Measurements from ENCODE around the gene WDR75. TPM values are rescaled to one million over a fixed set of nuclear protein-coding genes. Genes with fewer than 3 reads are reported as not detected.

The WDR75 gene
- total and polyA plus RNA-seq, 2 donors from 2014 or later: 15.6 to 28.3 TPM

DNA sequence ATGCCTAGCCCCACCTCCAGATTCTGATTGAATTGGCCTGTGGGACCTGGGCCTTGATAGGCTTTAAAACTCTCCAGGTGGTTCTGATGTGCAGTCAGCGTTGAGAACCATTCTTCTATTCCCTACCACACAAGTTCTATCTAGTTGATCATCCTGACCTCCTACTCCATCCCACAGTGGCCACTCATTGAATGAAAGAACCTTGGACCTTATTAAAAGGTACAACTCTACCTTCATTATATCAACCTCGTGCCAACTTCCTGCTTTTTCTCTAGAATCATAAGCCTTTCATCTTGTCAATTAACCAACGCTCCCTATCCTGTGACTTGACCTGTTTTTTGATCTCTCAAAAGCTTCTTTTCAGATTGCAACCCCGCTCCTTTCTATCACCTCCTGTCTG lies 83.5 kb downstream of the WDR75 start:
- no peak for DNase-seq
- Histone ChIP-seq H3K4me3 (ENCODE audit: low read length in 3 of 3) (no peak overlapping the region), H3K36me3 (ENCODE audit: control insufficient read depth in 2 of 3, insufficient read depth in 3 of 3, low read length in 3 of 3) (no peaks in the 10 kb centered on the region), H3K9me3 (ENCODE audit: control insufficient read depth in 2 of 3, insufficient read depth in 1 of 3, low read length in 3 of 3) (no peaks in the 10 kb centered on the region), H3K27ac (ENCODE audit: low read depth in 2 of 2, low read length in 2 of 2) (no peak overlapping the region), H3K27me3 (ENCODE audit: control insufficient read depth, insufficient read depth, low read length) (no peaks in the 10 kb centered on the region), H3K9ac (ENCODE audit: low read length in 3 of 3) (no peak overlapping the region), H3K4me1 (ENCODE audit: control insufficient read depth in 2 of 3, insufficient read depth in 2 of 3, low read depth in 1 of 3, low read length in 3 of 3) (peaks cover 2 to 7% (median 3%) of the 10 kb centered on the region in 3 donors)
- intact Hi-C loops (cut with DNase I): no loop called here
- FAIRE-seq: no peak
- TF ChIP-seq, protein P1, sequence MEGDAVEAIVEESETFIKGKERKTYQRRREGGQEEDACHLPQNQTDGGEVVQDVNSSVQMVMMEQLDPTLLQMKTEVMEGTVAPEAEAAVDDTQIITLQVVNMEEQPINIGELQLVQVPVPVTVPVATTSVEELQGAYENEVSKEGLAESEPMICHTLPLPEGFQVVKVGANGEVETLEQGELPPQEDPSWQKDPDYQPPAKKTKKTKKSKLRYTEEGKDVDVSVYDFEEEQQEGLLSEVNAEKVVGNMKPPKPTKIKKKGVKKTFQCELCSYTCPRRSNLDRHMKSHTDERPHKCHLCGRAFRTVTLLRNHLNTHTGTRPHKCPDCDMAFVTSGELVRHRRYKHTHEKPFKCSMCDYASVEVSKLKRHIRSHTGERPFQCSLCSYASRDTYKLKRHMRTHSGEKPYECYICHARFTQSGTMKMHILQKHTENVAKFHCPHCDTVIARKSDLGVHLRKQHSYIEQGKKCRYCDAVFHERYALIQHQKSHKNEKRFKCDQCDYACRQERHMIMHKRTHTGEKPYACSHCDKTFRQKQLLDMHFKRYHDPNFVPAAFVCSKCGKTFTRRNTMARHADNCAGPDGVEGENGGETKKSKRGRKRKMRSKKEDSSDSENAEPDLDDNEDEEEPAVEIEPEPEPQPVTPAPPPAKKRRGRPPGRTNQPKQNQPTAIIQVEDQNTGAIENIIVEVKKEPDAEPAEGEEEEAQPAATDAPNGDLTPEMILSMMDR (IDR thresholded peaks at IDR 0.05; ENCODE audit: borderline replicate concordance, extremely low read depth, insufficient read depth): no peak

Other genes starting within 250 kb of the WDR75 start
- 78.4 TPM for gene SLC40A1, start 139.3 kb downstream of the WDR75 start, total RNA-seq
- gene SLC40A1, start 139.3 kb downstream of the WDR75 start, polyA plus RNA-seq (ENCODE audit: insufficient read depth, low read depth, low replicate concordance): 45.8 TPM
- 28.6 TPM for gene ASNSD1, start 220.0 kb downstream of the WDR75 start, total RNA-seq
- 36.5 TPM for gene ASNSD1, start 220.0 kb downstream of the WDR75 start, polyA plus RNA-seq (ENCODE audit: insufficient read depth, low read depth, low replicate concordance)
- gene ANKAR, start 233.2 kb downstream of the WDR75 start, total RNA-seq: 12.4 TPM
- 3.4 TPM for gene ANKAR, start 233.2 kb downstream of the WDR75 start, polyA plus RNA-seq (ENCODE audit: insufficient read depth, low read depth, low replicate concordance)

All from kidney (tissue), 14 donors.